Gastrocnemius medialis (tissue), 4 donors: ENCODE results near the gene STK4.

ENCODE experiments used
- CTCF ChIP-seq, 5 experiments: fragments of 450-650 bp in 3 of 5; fragments of 200-600 bp in 2 of 5; sonication (generic) in 2 of 5; IDR thresholded peaks in 4 of 5; conservative IDR thresholded peaks in 1 of 5; 1 replicate in 4 of 5; 2 replicates in 1 of 5; pipeline ENCODE4 v1.5.1; 2016 to 2019; ENCODE audit warnings: antibody characterized with exemption in 5 of 5, mild to moderate bottlenecking in 3 of 5, moderate library complexity in 3 of 5
- POLR2A ChIP-seq, 2 donors: fragments of 450-650 bp; IDR thresholded peaks; one replicate each; pipeline ENCODE4 v1.6.1; 2017; ENCODE audit warnings: antibody characterized with exemption in 2 of 2, mild to moderate bottlenecking in 2 of 2, moderate library complexity in 2 of 2

GRCh38 chr20:45029884-45030283 is 63.6 kb downstream of the STK4 start:
- no peak for TF ChIP-seq POLR2A (IDR thresholded peaks at IDR 0.05)
- no peak for TF ChIP-seq CTCF (IDR thresholded peaks at IDR 0.05 in 4 of 5, conservative IDR thresholded peaks at IDR 0.05 in 1 of 5)
